Ishikawa (cell line): ENCODE data around the gene LRRC71.

Experiments used
- CREB1 ChIP-seq: IDR thresholded peaks from 2 replicates; pipeline ENCODE4 v1.6.1; 2012; ENCODE audit warnings: low read depth
- EGR1 ChIP-seq: IDR thresholded peaks from 2 replicates; pipeline ENCODE4 v1.6.1; 2012
- EP300 ChIP-seq: IDR thresholded peaks from 2 replicates; pipeline ENCODE4 v1.6.1; 2012; ENCODE audit warnings: borderline replicate concordance
- FOXM1 ChIP-seq: IDR thresholded peaks from 2 replicates; pipeline ENCODE4 v1.6.1; 2012; ENCODE audit warnings: low read depth, borderline replicate concordance
- MAX ChIP-seq: IDR thresholded peaks from 2 replicates; pipeline ENCODE4 v1.6.1; 2012
- NFIC ChIP-seq: IDR thresholded peaks from 2 replicates; pipeline ENCODE4 v1.6.1; 2012
- RAD21 ChIP-seq: IDR thresholded peaks from 2 replicates; pipeline ENCODE4 v1.6.1; 2012; ENCODE audit warnings: low read depth
- TAF1 ChIP-seq: IDR thresholded peaks from 2 replicates; pipeline ENCODE4 v1.6.1; 2012; ENCODE audit warnings: low read depth, mild to moderate bottlenecking
- TCF12 ChIP-seq: IDR thresholded peaks from 2 replicates; pipeline ENCODE4 v1.6.1; 2012; ENCODE audit warnings: low read depth
- YY1 ChIP-seq: IDR thresholded peaks from 2 replicates; pipeline ENCODE4 v1.6.1; 2012; ENCODE audit warnings: low read depth

- TF ChIP-seq TAF1 (no peak), MAX (no peak), RAD21 (no peak), CREB1 (no peak), YY1 (no peak), EP300 (no peak), NFIC (no peak), EGR1 (no peak), TCF12 (no peak), FOXM1 (no peak)
These were observed 49.1 kb downstream of the LRRC71 start for GRCh38 chr1:156969496-156969895.
